HEK293 (cell line): ENCODE results near the gene LAMTOR3.

Experiments
- CTCF ChIA-PET: fragments of 350-600 bp; formaldehyde crosslinking; extraction: SDS; loops from one replicate; lab custom pipeline; 2021; ENCODE audit warnings: antibody characterized with exemption; lab: Yijun Ruan, JAX
- POLR2A ChIA-PET: fragments of 300-600 bp; formaldehyde crosslinking; extraction: SDS; loops from one replicate; lab custom pipeline; 2020; ENCODE audit warnings: antibody characterized with exemption, inconsistent platforms; lab: Yijun Ruan, JAX
- H3K27ac ChIP-seq: fragments of 200-500 bp; sonication (Bioruptor generic); 2 replicates; pipeline ENCODE4 v1.5.1; 2014; ENCODE audit warnings: low read depth, low read length, control low read depth, inconsistent platforms; ENCODE audit errors: extremely low read depth
- H3K36me3 ChIP-seq, 2 experiments: fragments of 200-500 bp in 1 of 2; sonication (Bioruptor generic) in 1 of 2; 1 replicate in 1 of 2; 2 replicates in 1 of 2; pipeline ENCODE4 v1.5.1; 2014 to 2017; ENCODE audit warnings: inconsistent platforms in 2 of 2, low read length in 2 of 2; ENCODE audit not compliant: control insufficient read depth in 2 of 2, insufficient read depth in 1 of 2
- H3K4me1 ChIP-seq: fragments of 200-500 bp; sonication (Bioruptor generic); 2 replicates; pipeline ENCODE4 v1.5.1; 2014; ENCODE audit warnings: mild to moderate bottlenecking, low read length, inconsistent platforms; ENCODE audit not compliant: control insufficient read depth, insufficient read depth
- H3K4me3 ChIP-seq: 2 replicates; pipeline ENCODE4 v1.5.1; 2011; ENCODE audit warnings: low read depth, mild to moderate bottlenecking, control low read depth, low read length, moderate library complexity
- H3K9me3 ChIP-seq: fragments of 200-500 bp; sonication (Bioruptor generic); 2 replicates; pipeline ENCODE4 v1.5.1; 2014; ENCODE audit warnings: low read depth, low read length, inconsistent platforms; ENCODE audit not compliant: control insufficient read depth, insufficient read depth
- HOXC10 ChIP-seq: sonication (generic); formaldehyde crosslinking; IDR thresholded peaks from 2 replicates; pipeline ENCODE4 v1.8.1; 2023; ENCODE audit warnings: mild to moderate bottlenecking, missing genetic modification reagents
- IKZF3 ChIP-seq: fragments of 450-650 bp; IDR thresholded peaks from 2 replicates; pipeline ENCODE4 v1.5.0; 2018; ENCODE audit warnings: missing biosample characterization, mild to moderate bottlenecking, missing genetic modification characterization, moderate library complexity
- KLF10 ChIP-seq: fragments of 450-650 bp; IDR thresholded peaks from 2 replicates; pipeline ENCODE4 v1.5.1; 2018; ENCODE audit warnings: missing biosample characterization, mild to moderate bottlenecking, missing genetic modification characterization
- KLF8 ChIP-seq: fragments of 450-650 bp; formaldehyde crosslinking; IDR thresholded peaks from 2 replicates; pipeline ENCODE4 v1.5.1; 2016; ENCODE audit warnings: missing biosample characterization, missing genetic modification characterization
- MYNN ChIP-seq: fragments of 450-650 bp; formaldehyde crosslinking; IDR thresholded peaks from 2 replicates; pipeline ENCODE4 v1.5.1; 2016; ENCODE audit warnings: missing biosample characterization, missing genetic modification characterization, borderline replicate concordance
- MZF1 ChIP-seq: fragments of 450-650 bp; formaldehyde crosslinking; IDR thresholded peaks from 2 replicates; pipeline ENCODE4 v1.5.1; 2017; ENCODE audit warnings: missing biosample characterization, missing genetic modification characterization, borderline replicate concordance
- PRDM4 ChIP-seq: fragments of 450-650 bp; formaldehyde crosslinking; IDR thresholded peaks from 2 replicates; pipeline ENCODE4 v1.5.1; 2017; ENCODE audit warnings: missing biosample characterization, missing genetic modification characterization
- TRIM28 ChIP-seq: IDR thresholded peaks from 2 replicates; pipeline ENCODE4 v1.6.1; 2011; ENCODE audit warnings: low read length, control low read depth, borderline replicate concordance
- ZBTB11 ChIP-seq: fragments of 450-650 bp; formaldehyde crosslinking; conservative IDR thresholded peaks from 2 replicates; pipeline ENCODE4 v1.5.1; 2016; ENCODE audit warnings: low read depth, missing biosample characterization, missing genetic modification characterization
- ZBTB21 ChIP-seq: fragments of 450-650 bp; formaldehyde crosslinking; IDR thresholded peaks from 2 replicates; pipeline ENCODE4 v1.5.1; 2017; ENCODE audit warnings: missing biosample characterization, missing genetic modification characterization
- ZNF10 ChIP-seq: fragments of 450-650 bp; formaldehyde crosslinking; IDR thresholded peaks from 2 replicates; pipeline ENCODE4 v1.5.1; 2017; ENCODE audit warnings: missing biosample characterization, missing genetic modification characterization
- ZNF174 ChIP-seq: fragments of 450-650 bp; formaldehyde crosslinking; IDR thresholded peaks from 2 replicates; pipeline ENCODE4 v1.5.0; 2017; ENCODE audit warnings: missing biosample characterization, mild to moderate bottlenecking, missing genetic modification characterization
- ZNF214 ChIP-seq: fragments of 450-650 bp; formaldehyde crosslinking; IDR thresholded peaks from 2 replicates; pipeline ENCODE4 v1.5.1; 2017; ENCODE audit warnings: missing biosample characterization, mild to moderate bottlenecking, missing genetic modification characterization, borderline replicate concordance
- ZNF23 ChIP-seq: fragments of 450-650 bp; formaldehyde crosslinking; IDR thresholded peaks from 2 replicates; pipeline ENCODE4 v1.5.1; 2016; ENCODE audit warnings: missing biosample characterization, missing genetic modification characterization, borderline replicate concordance
- ZNF335 ChIP-seq: fragments of 450-650 bp; formaldehyde crosslinking; conservative IDR thresholded peaks from 2 replicates; pipeline ENCODE4 v1.5.1; 2016; ENCODE audit warnings: missing biosample characterization, missing genetic modification characterization
- ZNF350 ChIP-seq: fragments of 450-650 bp; formaldehyde crosslinking; IDR thresholded peaks from 2 replicates; pipeline ENCODE4 v1.5.0; 2017; ENCODE audit warnings: missing biosample characterization, mild to moderate bottlenecking, missing genetic modification characterization
- ZNF473 ChIP-seq: fragments of 450-650 bp; formaldehyde crosslinking; IDR thresholded peaks from 2 replicates; pipeline ENCODE4 v1.5.1; 2017; ENCODE audit warnings: missing biosample characterization, missing genetic modification characterization
- ZNF501 ChIP-seq: fragments of 450-650 bp; formaldehyde crosslinking; IDR thresholded peaks from 2 replicates; pipeline ENCODE4 v1.5.1; 2016; ENCODE audit warnings: missing biosample characterization, missing genetic modification characterization
- ZNF624 ChIP-seq: fragments of 450-650 bp; formaldehyde crosslinking; IDR thresholded peaks from 2 replicates; pipeline ENCODE4 v1.5.1; 2017; ENCODE audit warnings: missing biosample characterization, missing genetic modification characterization
- ZNF654 ChIP-seq: fragments of 450-650 bp; formaldehyde crosslinking; IDR thresholded peaks from 2 replicates; pipeline ENCODE4 v1.5.1; 2016; ENCODE audit warnings: low read depth, missing biosample characterization, missing genetic modification characterization
- ZNF747 ChIP-seq: fragments of 450-650 bp; formaldehyde crosslinking; IDR thresholded peaks from 2 replicates; pipeline ENCODE4 v1.5.1; 2016; ENCODE audit warnings: missing biosample characterization, missing genetic modification characterization
- ZNF76 ChIP-seq: fragments of 450-650 bp; formaldehyde crosslinking; IDR thresholded peaks from 2 replicates; pipeline ENCODE4; 2016; ENCODE audit warnings: low read depth, missing biosample characterization, missing genetic modification characterization, borderline replicate concordance
- ZNF785 ChIP-seq: fragments of 450-650 bp; formaldehyde crosslinking; IDR thresholded peaks from 2 replicates; pipeline ENCODE4 v1.5.1; 2016; ENCODE audit warnings: missing biosample characterization, missing genetic modification characterization
- ZNF837 ChIP-seq: fragments of 450-650 bp; formaldehyde crosslinking; IDR thresholded peaks from 2 replicates; pipeline ENCODE4 v1.5.1; 2016; ENCODE audit warnings: missing biosample characterization, missing genetic modification characterization
- ZSCAN30 ChIP-seq: fragments of 450-650 bp; IDR thresholded peaks from 2 replicates; pipeline ENCODE4 v1.5.1; 2018; ENCODE audit warnings: missing biosample characterization, mild to moderate bottlenecking, missing genetic modification characterization, moderate library complexity
- ZSCAN4 ChIP-seq: fragments of 450-650 bp; formaldehyde crosslinking; IDR thresholded peaks from 2 replicates; pipeline ENCODE4 v1.5.1; 2017; ENCODE audit warnings: missing biosample characterization, missing genetic modification characterization

Gene LAMTOR3

GRCh38 chr4:99885063-99885664 lies 9.1 kb downstream of the LAMTOR3 start:
- Histone ChIP-seq H3K36me3 (peaks cover 4 to 61% of the 10 kb centered on the region in 2 experiments), H3K9me3 (no peaks in the 10 kb centered on the region)
- POLR2A ChIA-PET: no interaction called here
- CTCF ChIA-PET: interaction anchor here (0.6 to 1.0 kb wide), 8 partner anchors 64 to 1846 kb away, joined by 3 to 9 read pairs (median 4); no protein-coding TSS in a partner anchor
- TF ChIP-seq ZNF654 (tag by site-specific recombination): peak; percentile 52
- TF ChIP-seq KLF8 (tag by site-specific recombination): no peak
- no peak for TF ChIP-seq ZNF335 (tag by site-specific recombination)
- TF ChIP-seq, all 188 proteins: peak for 1
- Histone ChIP-seq H3K27ac (no peak overlapping the region), H3K4me3 (no peak overlapping the region), H3K4me1 (no peaks in the 10 kb centered on the region)

GRCh38 chr4:99879458-99879857 lies 14.8 kb downstream of the LAMTOR3 start:
- ChIA-PET CTCF (interaction anchor here (1.4 kb wide), 1 partner anchor 68 kb away, joined by 4 read pairs; no protein-coding TSS in a partner anchor), POLR2A (no interaction called here)
- Histone ChIP-seq H3K27ac (no peak overlapping the region), H3K36me3 (peaks cover 5 to 53% of the 10 kb centered on the region in 2 experiments)
- TF ChIP-seq TRIM28 (no peak), ZNF350 (tag by site-specific recombination) (no peak), MYNN (tag by site-specific recombination) (no peak), ZNF473 (tag by site-specific recombination) (no peak), ZNF624 (tag by site-specific recombination) (no peak), ZNF76 (tag by site-specific recombination) (no peak), ZNF214 (tag by site-specific recombination) (no peak), ZNF23 (tag by site-specific recombination) (no peak), ZBTB21 (tag by site-specific recombination) (no peak), PRDM4 (tag by site-specific recombination) (no peak), IKZF3 (tag by site-specific recombination) (no peak), ZNF501 (no peak), ZNF747 (tag by site-specific recombination) (no peak), ZNF785 (tag by site-specific recombination) (no peak), ZSCAN4 (tag by site-specific recombination) (no peak), HOXC10 (CRISPR knock-in tag) (no peak), ZNF10 (tag by site-specific recombination) (no peak)
- TF ChIP-seq, all 188 proteins: peak for 0
- H3K9me3 ChIP-seq: no peaks in the 10 kb centered on the region
- no peaks in the 10 kb centered on the region for H3K4me1 ChIP-seq
- no peak overlapping the region for H3K4me3 ChIP-seq

GRCh38 chr4:99878604-99879003 lies 15.6 kb downstream of the LAMTOR3 start:
- Histone ChIP-seq H3K4me1 (no peaks in the 10 kb centered on the region), H3K9me3 (no peaks in the 10 kb centered on the region), H3K27ac (no peak overlapping the region), H3K36me3 (peaks cover 5 to 51% of the 10 kb centered on the region in 2 experiments), H3K4me3 (no peak overlapping the region)
- ChIA-PET POLR2A (no interaction called here), CTCF (no interaction called here)
- TF ChIP-seq ZNF174 (tag by site-specific recombination) (no peak), KLF10 (tag by site-specific recombination) (no peak), ZBTB11 (tag by site-specific recombination) (no peak), ZSCAN30 (tag by site-specific recombination) (no peak), ZNF473 (tag by site-specific recombination) (no peak), MZF1 (tag by site-specific recombination) (no peak), ZNF837 (tag by site-specific recombination) (no peak)
